K562 (cell line): ENCODE measurements around the gene SUGT1. TPM values are rescaled to one million over a fixed set of nuclear protein-coding genes. Genes with fewer than 3 reads are reported as not detected.

Experiments used
- ATAC-seq: fragments of 200-7000 bp; cut with Tn5 transposase; 3 replicates; pipeline ENCODE4 v1.9.1; 2020; ENCODE audit warnings: moderate library complexity
- BruUV-seq: library from RNA; stranded (reverse); fragments of 400-500 nt; replicated peaks from 2 replicates; lab custom pipeline; 2021; lab: Mats Ljungman, UMichigan
- CTCF ChIA-PET: fragments of 300-600 bp; formaldehyde crosslinking; extraction: SDS; loops from one replicate; lab custom pipeline; 2021; ENCODE audit warnings: low intra/inter-chr PET ratio; lab: Yijun Ruan, JAX
- POLR2A ChIA-PET: fragments of 300-600, 350-650 bp; sonication (Branson Sonifier 250); formaldehyde crosslinking; extraction: SDS; loops from one replicate; lab custom pipeline; 2021; ENCODE audit warnings: antibody characterized with exemption, inconsistent platforms; lab: Yijun Ruan, JAX
- DNase-seq, 4 experiments: peaks; one replicate each; pipeline versions ENCODE4 v3.0.0 to v3.0.0-alpha.2; 2011 to 2018; ENCODE audit warnings: low spot score in 3 of 4, mixed read lengths in 3 of 4; ENCODE audit errors: extremely low read depth in 1 of 4
- FAIRE-seq: peaks from 2 replicates; lab custom pipeline; 2011; peaks lifted over from hg19 to GRCh38; lab: Jason Lieb, UNC
- H2AFZ ChIP-seq: 2 replicates; pipeline ENCODE4 v1.6.0; 2011; ENCODE audit warnings: low read depth, low read length, control low read depth, inconsistent platforms
- H3K27ac ChIP-seq: fragments of 200-600 bp; 3 replicates; pipeline ENCODE4 v1.8.0; 2011; ENCODE audit warnings: low read depth, mild to moderate bottlenecking, control low read depth, inconsistent platforms, low read length, moderate library complexity, mixed read lengths; ENCODE audit errors: extremely low read depth
- H3K27me3 ChIP-seq, 2 experiments: fragments of 300-600 bp in 1 of 2; 2 replicates in 1 of 2; 3 replicates in 1 of 2; pipeline versions ENCODE4 v1.6.0 to v1.8.0; 2011; ENCODE audit warnings: inconsistent platforms in 2 of 2, low read length in 2 of 2, mild to moderate bottlenecking in 1 of 2, mixed read lengths in 1 of 2, moderate library complexity in 1 of 2; ENCODE audit not compliant: control insufficient read depth in 2 of 2, insufficient read depth in 2 of 2
- H3K36me3 ChIP-seq: fragments of 300-600 bp; 3 replicates; pipeline ENCODE4 v1.8.0; 2011; ENCODE audit warnings: mild to moderate bottlenecking, low read length, inconsistent platforms; ENCODE audit not compliant: control insufficient read depth, insufficient read depth
- H3K4me1 ChIP-seq, 2 experiments: fragments of 200-600 bp in 1 of 2; replicated peaks in 1 of 2; 2 replicates in 1 of 2; 3 replicates in 1 of 2; pipeline versions ENCODE4 v1.5.1 to v1.8.0; 2011; ENCODE audit warnings: inconsistent platforms in 2 of 2, low read length in 2 of 2, mild to moderate bottlenecking in 1 of 2, mixed read lengths in 1 of 2, moderate library complexity in 1 of 2; ENCODE audit not compliant: control insufficient read depth in 2 of 2, insufficient read depth in 2 of 2
- H3K4me2 ChIP-seq: 2 replicates; pipeline ENCODE4 v1.6.1; 2011; ENCODE audit warnings: low read length, control low read depth, inconsistent platforms, mixed read lengths; ENCODE audit not compliant: insufficient read depth
- H3K4me3 ChIP-seq: fragments of 200-600 bp; sonication (generic), shearing (Covaris generic); 2 replicates; pipeline ENCODE4 v1.5.1; 2016; ENCODE audit warnings: control low read depth, inconsistent platforms
- H3K79me2 ChIP-seq: fragments of 200-600 bp; 3 replicates; pipeline ENCODE4 v1.8.0; 2011; ENCODE audit warnings: low read length, inconsistent platforms; ENCODE audit not compliant: control insufficient read depth, insufficient read depth
- H3K9ac ChIP-seq, 2 experiments: 2 replicates each; pipeline versions ENCODE4 v1.6.0 to v1.6.1; 2011; ENCODE audit warnings: low read depth in 2 of 2, low read length in 2 of 2, control low read depth in 1 of 2, inconsistent platforms in 1 of 2, mild to moderate bottlenecking in 1 of 2, mixed read lengths in 1 of 2; ENCODE audit not compliant: insufficient read depth in 1 of 2
- H3K9me1 ChIP-seq: one replicate; pipeline ENCODE4 v1.6.0; 2011; ENCODE audit warnings: inconsistent platforms, mild to moderate bottlenecking, low read length, moderate library complexity; ENCODE audit not compliant: control insufficient read depth, insufficient read depth
- H3K9me3 ChIP-seq: replicated peaks from 2 replicates; pipeline ENCODE4 v1.5.1; 2011; ENCODE audit warnings: low read depth, low read length, inconsistent platforms; ENCODE audit not compliant: control insufficient read depth, insufficient read depth
- H4K20me1 ChIP-seq: replicated peaks from 2 replicates; pipeline ENCODE4 v1.6.1; 2011; ENCODE audit warnings: low read length, inconsistent platforms, mixed read lengths; ENCODE audit not compliant: control insufficient read depth, insufficient read depth
- CBFA2T3 ChIP-seq: fragments of 450-650 bp; IDR thresholded peaks from 2 replicates; pipeline ENCODE4 v1.6.1; 2017
- MGA ChIP-seq: fragments of 450-650 bp; IDR thresholded peaks from 2 replicates; pipeline ENCODE4 v1.6.1; 2016; ENCODE audit warnings: mild to moderate bottlenecking, moderate library complexity
- NFIC ChIP-seq: fragments of 450-650 bp; IDR thresholded peaks from 2 replicates; pipeline ENCODE4 v1.6.1; 2017; ENCODE audit warnings: mild to moderate bottlenecking, inconsistent platforms
- PHF8 ChIP-seq: fragments of 200-600 bp; sonication (generic); IDR thresholded peaks from 2 replicates; pipeline ENCODE4 v1.6.1; 2012; ENCODE audit warnings: mixed run types, mild to moderate bottlenecking, inconsistent platforms, low read length, moderate library complexity, borderline replicate concordance
- SIN3A ChIP-seq, 2 experiments: fragments of 150-350 bp in 1 of 2; IDR thresholded peaks; 2 replicates each; pipeline ENCODE4 v1.6.1; 2011 to 2016; ENCODE audit warnings: borderline replicate concordance in 2 of 2, low read depth in 2 of 2, low read length in 2 of 2, mild to moderate bottlenecking in 2 of 2, moderate library complexity in 2 of 2; ENCODE audit not compliant: control insufficient read depth in 1 of 2
- SMARCA4 ChIP-seq: fragments of 450-650 bp; IDR thresholded peaks from 2 replicates; pipeline ENCODE4 v1.6.1; 2016
- TAF9B ChIP-seq: fragments of 450-650 bp; IDR thresholded peaks from 2 replicates; pipeline ENCODE4 v1.6.1; 2018; ENCODE audit warnings: mild to moderate bottlenecking; ENCODE audit not compliant: partially characterized antibody
- WGBS: fragments of 100-300 bp; shearing (Covaris generic); methylation state at CpG from one replicate; pipeline ENCODE4 v1.1.6; 2016; ENCODE audit warnings: low coverage, mixed read lengths; ENCODE audit not compliant: insufficient coverage; ENCODE audit errors: missing lambda C conversion rate; 5-methylcytosine and 5-hydroxymethylcytosine counted together
- in situ Hi-C: fragments of 300-500 bp; cut with MboI; formaldehyde crosslinking; loops from 4 replicates; pipeline ENCODE4 v1.15.0; 2018; ENCODE audit warnings: inconsistent platforms, mixed read lengths
- intact Hi-C: fragments of 100-400 bp; cut with micrococcal nuclease; formaldehyde crosslinking; loops from 2 replicates; pipeline ENCODE4 v1.14.2; 2022
- polyA plus RNA-seq, 8 experiments: library from polyadenylated mRNA; depleted of rRNA in 4 of 8; stranded (reverse) in 5 of 8; unstranded in 3 of 8; fragments of >200 nt; fragmentation: Nextera tagmentation in 2 of 8; fragmentation: Illumina TruSeq in 1 of 8; extraction: Ambion mirVana in 2 of 8; extraction: Trizol in 1 of 8; gene quantifications; 2 replicates each; pipeline versions ENCODE4 v1.2.1 to v1.2.3, GENCODE V29; 2011 to 2014; ENCODE audit warnings: inconsistent platforms in 1 of 8, missing spikeins in 1 of 8
- total RNA-seq, 7 experiments: library from RNA; depleted of rRNA in 6 of 7; stranded (reverse); fragments of >200 nt in 6 of 7; fragmentation: Illumina TruSeq in 2 of 7; extraction: Trizol in 2 of 7; gene quantifications; 2 replicates each; pipeline versions ENCODE4 v1.2.1 to v1.2.3, GENCODE V29; 2011 to 2021; ENCODE audit warnings: low replicate concordance in 1 of 7
- TF ChIP-seq, protein P1 (sequence below), 2 experiments: IDR thresholded peaks; 2 replicates each; pipeline ENCODE4 v1.6.1; 2012; ENCODE audit warnings: improper control_type of control experiment in 2 of 2, low read depth in 2 of 2, low read length in 2 of 2, borderline replicate concordance in 1 of 2

SUGT1 gene
- total and polyA plus RNA-seq, 9 of the 15 experiments (the other 6 are each of a cell fraction or from before 2014, with no cell fraction given) = 38.1 to 67.1 (median 53.8) TPM

- peak; percentile 59 for ATAC-seq
- CTCF ChIA-PET = no interaction called here
- peak overlapping the region; percentile 92 for H3K27ac ChIP-seq
- in situ Hi-C loops (no loop called here), intact Hi-C loops (loop anchor here (1.0 to 10.0 kb wide), 2 partner anchors 35 to 197 kb away; partner anchors contain the start of genes CKAP2 and VPS36)
- peak overlapping the region; percentile 80 for H3K4me2 ChIP-seq
- no peak for FAIRE-seq
- 1% methylated on average over 7 of the region's 7 CpGs for WGBS
- H3K4me3 ChIP-seq = peak overlapping the region; percentile 66
- H3K79me2 ChIP-seq = peaks cover 63% of the 10 kb centered on the region
- peak in 1 of 4 experiments; percentile 31 for DNase-seq
- TSS peak; percentile 67 for BruUV-seq
- peak overlapping the region; percentile 97 for H2AFZ ChIP-seq
- H3K27me3 ChIP-seq = no peaks in the 10 kb centered on the region
- H3K9ac ChIP-seq = peak overlapping the region; percentile 84 to 85
- H3K4me1 ChIP-seq = peaks cover 0 to 5% of the 10 kb centered on the region in 2 experiments; a peak in 1 of 5 replicates
- H3K36me3 ChIP-seq = peaks cover 33% of the 10 kb centered on the region; the same call in 2 of the 3 replicates
- POLR2A ChIA-PET = interaction anchor here (1.5 to 3.4 kb wide), 3 partner anchors 9 to 34 kb away, joined by 5 to 24 read pairs (median 8); partner anchors contain the start of gene HNRNPA1L2
- H3K9me3 ChIP-seq = no peaks in the 10 kb centered on the region
- no peaks in the 10 kb centered on the region for H4K20me1 ChIP-seq
- H3K9me1 ChIP-seq = no peaks in the 10 kb centered on the region
- TF ChIP-seq TAF9B (peak; percentile 70), PHF8 (peak; percentile 68; the same call in 1 of the 2 replicates), MGA (peak; percentile 87), CBFA2T3 (no peak), NFIC (0 out of 2 replicates have a peak, but pooled peaks have one; percentile 20), SIN3A (IDR thresholded peaks at IDR 0.05; ENCODE audit: borderline replicate concordance in 2 of 2, control insufficient read depth in 1 of 2, low read depth in 2 of 2, low read length in 2 of 2) (0 out of 4 replicates have a peak, but pooled peaks of 1 of the 2 experiments have one; percentile 14), SMARCA4 (0 out of 2 replicates have a peak, but pooled peaks have one; percentile 28)
- TF ChIP-seq, protein P1, sequence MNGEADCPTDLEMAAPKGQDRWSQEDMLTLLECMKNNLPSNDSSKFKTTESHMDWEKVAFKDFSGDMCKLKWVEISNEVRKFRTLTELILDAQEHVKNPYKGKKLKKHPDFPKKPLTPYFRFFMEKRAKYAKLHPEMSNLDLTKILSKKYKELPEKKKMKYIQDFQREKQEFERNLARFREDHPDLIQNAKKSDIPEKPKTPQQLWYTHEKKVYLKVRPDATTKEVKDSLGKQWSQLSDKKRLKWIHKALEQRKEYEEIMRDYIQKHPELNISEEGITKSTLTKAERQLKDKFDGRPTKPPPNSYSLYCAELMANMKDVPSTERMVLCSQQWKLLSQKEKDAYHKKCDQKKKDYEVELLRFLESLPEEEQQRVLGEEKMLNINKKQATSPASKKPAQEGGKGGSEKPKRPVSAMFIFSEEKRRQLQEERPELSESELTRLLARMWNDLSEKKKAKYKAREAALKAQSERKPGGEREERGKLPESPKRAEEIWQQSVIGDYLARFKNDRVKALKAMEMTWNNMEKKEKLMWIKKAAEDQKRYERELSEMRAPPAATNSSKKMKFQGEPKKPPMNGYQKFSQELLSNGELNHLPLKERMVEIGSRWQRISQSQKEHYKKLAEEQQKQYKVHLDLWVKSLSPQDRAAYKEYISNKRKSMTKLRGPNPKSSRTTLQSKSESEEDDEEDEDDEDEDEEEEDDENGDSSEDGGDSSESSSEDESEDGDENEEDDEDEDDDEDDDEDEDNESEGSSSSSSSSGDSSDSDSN (IDR thresholded peaks at IDR 0.05; ENCODE audit: borderline replicate concordance in 1 of 2, low read depth in 2 of 2, low read length in 2 of 2) = 0 out of 4 replicates have a peak, but pooled peaks of 1 of the 2 experiments have one; percentile 26
Observed at GRCh38 chr13:52651897-52652195, 790 bp upstream of the SUGT1 start.
